HepG2 (cell line): ENCODE data around the gene APBB1. TPM values are rescaled to one million over a fixed set of nuclear protein-coding genes. Genes with fewer than 3 reads are reported as not detected.

Source experiments
- CEBPG ChIP-seq: IDR thresholded peaks from 2 replicates; pipeline ENCODE4 v1.6.1; 2016
- CTCF ChIP-seq: sonication (generic); formaldehyde crosslinking; IDR thresholded peaks from 2 replicates; pipeline ENCODE4 v1.5.0; 2020; ENCODE audit warnings: mild to moderate bottlenecking, missing genetic modification reagents, moderate library complexity
- FOXA3 ChIP-seq: IDR thresholded peaks from 2 replicates; pipeline ENCODE4 v1.6.1; 2016; ENCODE audit warnings: missing genetic modification reagents, missing compliant biosample characterization
- HDAC2 ChIP-seq: sonication (generic); formaldehyde crosslinking; IDR thresholded peaks from 2 replicates; pipeline ENCODE4 v1.4.0; 2020; ENCODE audit warnings: missing genetic modification reagents
- HMG20A ChIP-seq: IDR thresholded peaks from 2 replicates; pipeline ENCODE4 v1.6.1; 2016; ENCODE audit warnings: borderline replicate concordance
- HMG20B ChIP-seq: conservative IDR thresholded peaks from 2 replicates; pipeline ENCODE4 v1.6.1; 2016; ENCODE audit warnings: missing genetic modification reagents, missing compliant biosample characterization
- HOXA3 ChIP-seq: sonication (generic); formaldehyde crosslinking; IDR thresholded peaks from 2 replicates; pipeline ENCODE4 v1.5.0; 2020; ENCODE audit warnings: missing genetic modification reagents
- HOXA5 ChIP-seq: sonication (generic); formaldehyde crosslinking; IDR thresholded peaks from 2 replicates; pipeline ENCODE4 v1.4.0; 2020; ENCODE audit warnings: missing genetic modification reagents
- IRF2 ChIP-seq: IDR thresholded peaks from 2 replicates; pipeline ENCODE4 v1.6.1; 2018; ENCODE audit warnings: missing genetic modification reagents, missing compliant biosample characterization
- KAT8 ChIP-seq: IDR thresholded peaks from 2 replicates; pipeline ENCODE4 v1.6.1; 2016; ENCODE audit warnings: missing genetic modification reagents, missing compliant biosample characterization
- KDM2A ChIP-seq: sonication (generic); formaldehyde crosslinking; IDR thresholded peaks from 2 replicates; pipeline ENCODE4 v1.4.0; 2020; ENCODE audit warnings: low read depth, missing genetic modification reagents, borderline replicate concordance
- NR1H2 ChIP-seq: sonication (generic); formaldehyde crosslinking; IDR thresholded peaks from 2 replicates; pipeline ENCODE4 v1.8.1; 2022; ENCODE audit warnings: low read depth, missing genetic modification reagents, borderline replicate concordance
- PHF20 ChIP-seq: sonication (generic); formaldehyde crosslinking; IDR thresholded peaks from 2 replicates; pipeline ENCODE4 v1.5.0; 2020; ENCODE audit warnings: mild to moderate bottlenecking, missing genetic modification reagents
- PHF21A ChIP-seq: sonication (generic); formaldehyde crosslinking; IDR thresholded peaks from 2 replicates; pipeline ENCODE4 v1.5.0; 2020; ENCODE audit warnings: mild to moderate bottlenecking, missing genetic modification reagents
- PHF8 ChIP-seq: sonication (generic); formaldehyde crosslinking; IDR thresholded peaks from 2 replicates; pipeline ENCODE4 v1.5.0; 2020; ENCODE audit warnings: missing genetic modification reagents
- POLR2A ChIP-seq, 2 experiments: IDR thresholded peaks; 2 replicates each; pipeline ENCODE4 v1.6.1; 2011; ENCODE audit warnings: low read depth in 2 of 2, low read length in 2 of 2, mild to moderate bottlenecking in 1 of 2, moderate library complexity in 1 of 2; ENCODE audit not compliant: insufficient read depth in 1 of 2
- PTBP1 ChIP-seq: fragments of 200-400 bp; formaldehyde crosslinking; IDR thresholded peaks from 2 replicates; pipeline ENCODE4 v1.6.1; 2018; ENCODE audit warnings: low read length, low read depth; ENCODE audit not compliant: poor library complexity, severe bottlenecking
- SATB2 ChIP-seq: sonication (generic); formaldehyde crosslinking; IDR thresholded peaks from 2 replicates; pipeline ENCODE4 v1.5.0; 2020; ENCODE audit warnings: missing genetic modification reagents
- SIX1 ChIP-seq: sonication (generic); formaldehyde crosslinking; IDR thresholded peaks from 2 replicates; pipeline ENCODE4 v1.4.0; 2020; ENCODE audit warnings: missing genetic modification reagents, borderline replicate concordance
- SIX4 ChIP-seq: sonication (generic); formaldehyde crosslinking; IDR thresholded peaks from 2 replicates; pipeline ENCODE4 v1.4.0; 2020; ENCODE audit warnings: missing genetic modification reagents
- SMAD3 ChIP-seq: sonication (generic); formaldehyde crosslinking; IDR thresholded peaks from 2 replicates; pipeline ENCODE4 v1.4.0; 2020; ENCODE audit warnings: missing genetic modification reagents
- SMARCE1 ChIP-seq: fragments of 450-650 bp; IDR thresholded peaks from 2 replicates; pipeline ENCODE4 v1.6.1; 2017; ENCODE audit warnings: borderline replicate concordance
- SOX6 ChIP-seq, 2 experiments: fragments of 450-650 bp in 1 of 2; sonication (generic) in 1 of 2; formaldehyde crosslinking in 1 of 2; IDR thresholded peaks; 2 replicates each; pipeline versions ENCODE4 v1.4.0 to v1.6.1; 2017 to 2020; ENCODE audit warnings: antibody characterized with exemption in 1 of 2, mild to moderate bottlenecking in 1 of 2, missing genetic modification reagents in 1 of 2
- TBL1XR1 ChIP-seq: fragments of 150-350 bp; IDR thresholded peaks from 2 replicates; pipeline ENCODE4 v1.6.1; 2014; ENCODE audit warnings: borderline replicate concordance, low read length; ENCODE audit not compliant: partially characterized antibody
- TEAD3 ChIP-seq: optimal IDR thresholded peaks from 2 replicates; pipeline ENCODE3; 2016; ENCODE audit warnings: borderline replicate concordance
- ZBTB7B ChIP-seq: sonication (generic); formaldehyde crosslinking; IDR thresholded peaks from 2 replicates; pipeline ENCODE4 v1.4.0; 2020; ENCODE audit warnings: missing genetic modification reagents
- ZKSCAN5 ChIP-seq: sonication (generic); formaldehyde crosslinking; IDR thresholded peaks from 2 replicates; pipeline ENCODE4 v1.5.1; 2020; ENCODE audit warnings: mild to moderate bottlenecking, missing genetic modification reagents
- ZNF264 ChIP-seq: sonication (generic); formaldehyde crosslinking; IDR thresholded peaks from 2 replicates; pipeline ENCODE4 v1.4.0; 2020; ENCODE audit warnings: missing genetic modification reagents
- ZNF296 ChIP-seq: sonication (generic); formaldehyde crosslinking; conservative IDR thresholded peaks from 2 replicates; pipeline ENCODE4 v1.5.0; 2020; ENCODE audit warnings: mild to moderate bottlenecking, missing genetic modification reagents
- ZNF446 ChIP-seq: sonication (generic); formaldehyde crosslinking; IDR thresholded peaks from 2 replicates; pipeline ENCODE4 v1.5.0; 2020; ENCODE audit warnings: mild to moderate bottlenecking, missing genetic modification reagents
- ZNF629 ChIP-seq: sonication (generic); formaldehyde crosslinking; conservative IDR thresholded peaks from 2 replicates; pipeline ENCODE4 v1.5.0; 2020; ENCODE audit warnings: missing genetic modification reagents
- ZNF772 ChIP-seq: sonication (generic); formaldehyde crosslinking; IDR thresholded peaks from 2 replicates; pipeline ENCODE4 v1.5.0; 2020; ENCODE audit warnings: mild to moderate bottlenecking, missing genetic modification reagents
- ZNF792 ChIP-seq: IDR thresholded peaks from 2 replicates; pipeline ENCODE4 v1.6.1; 2016
- polyA plus RNA-seq, 8 experiments: library from polyadenylated mRNA; depleted of rRNA in 3 of 8; stranded (reverse) in 7 of 8; unstranded in 1 of 8; fragments of >200 nt; fragmentation: Illumina TruSeq in 4 of 8; extraction: Trizol in 4 of 8; gene quantifications; 2 replicates each; pipeline versions ENCODE4 v1.2.1 to v1.2.3, GENCODE V29; 2011 to 2016; ENCODE audit warnings: low read depth in 4 of 8, missing spikeins in 1 of 8, mixed read lengths in 1 of 8; ENCODE audit not compliant: insufficient read depth in 1 of 8
- total RNA-seq, 5 experiments: library from RNA; depleted of rRNA; stranded (reverse); fragments of >200 nt; fragmentation: Illumina TruSeq; extraction: Trizol; gene quantifications; 2 replicates each; pipeline ENCODE4 v1.2.3, GENCODE V29; 2016; ENCODE audit warnings: low read depth in 1 of 5
- TF ChIP-seq, protein P1 (sequence below): sonication (generic); formaldehyde crosslinking; IDR thresholded peaks from 2 replicates; pipeline ENCODE4 v1.4.0; 2020; ENCODE audit warnings: missing genetic modification reagents

APBB1 gene
- total and polyA plus RNA-seq, 2 of the 13 experiments (the other 11 are each of a cell fraction or from before 2014, with no cell fraction given) = 1.7 to 3.5 TPM

- TF ChIP-seq SATB2 (CRISPR knock-in tag) (no peak), PHF21A (CRISPR knock-in tag) (peak; percentile 74), HDAC2 (peak; percentile 74), ZBTB7B (peak; percentile 71), ZNF792 (CRISPR knock-in tag) (peak; percentile 40; the same call in 1 of the 2 replicates), ZNF629 (CRISPR knock-in tag) (peak; percentile 83), PHF20 (CRISPR knock-in tag) (no peak), KAT8 (peak; percentile 42; the same call in 1 of the 2 replicates), PTBP1 (no peak), NR1H2 (no peak; the same call in 1 of the 2 replicates), FOXA3 (CRISPR knock-in tag) (peak; percentile 87), POLR2A (IDR thresholded peaks at IDR 0.05; ENCODE audit: insufficient read depth in 1 of 2, low read depth in 2 of 2, low read length in 2 of 2) (peak in 1 of 2 experiments; percentile 57; a peak in 1 of 4 replicates), HMG20A (0 out of 2 replicates have a peak, but pooled peaks have one; percentile 40), CTCF (CRISPR knock-in tag) (peak; percentile 1; the same call in 1 of the 2 replicates), TEAD3 (peak; percentile 69), SIX1 (CRISPR knock-in tag) (peak; percentile 73), KDM2A (CRISPR knock-in tag) (no peak), ZKSCAN5 (CRISPR knock-in tag) (peak; percentile 82), ZNF264 (CRISPR knock-in tag) (no peak), HMG20B (CRISPR knock-in tag) (peak; percentile 91), CEBPG (CRISPR knock-in tag) (peak; percentile 74), ZNF296 (no peak), IRF2 (CRISPR knock-in tag) (0 out of 2 replicates have a peak, but pooled peaks have one; percentile 33), SIX4 (CRISPR knock-in tag) (peak; percentile 95), HOXA5 (CRISPR knock-in tag) (peak; percentile 50; the same call in 1 of the 2 replicates), SMAD3 (CRISPR knock-in tag) (0 out of 2 replicates have a peak, but pooled peaks have one; percentile 25), ZNF446 (no peak), SOX6 (IDR thresholded peaks at IDR 0.05) (no peak), SOX6 (CRISPR knock-in tag; IDR thresholded peaks at IDR 0.05) (peak; percentile 74), HOXA3 (0 out of 2 replicates have a peak, but pooled peaks have one; percentile 32), PHF8 (no peak), ZNF772 (CRISPR knock-in tag) (peak; percentile 69), SMARCE1 (no peak), TBL1XR1 (peak; percentile 45)
- TF ChIP-seq, protein P1, sequence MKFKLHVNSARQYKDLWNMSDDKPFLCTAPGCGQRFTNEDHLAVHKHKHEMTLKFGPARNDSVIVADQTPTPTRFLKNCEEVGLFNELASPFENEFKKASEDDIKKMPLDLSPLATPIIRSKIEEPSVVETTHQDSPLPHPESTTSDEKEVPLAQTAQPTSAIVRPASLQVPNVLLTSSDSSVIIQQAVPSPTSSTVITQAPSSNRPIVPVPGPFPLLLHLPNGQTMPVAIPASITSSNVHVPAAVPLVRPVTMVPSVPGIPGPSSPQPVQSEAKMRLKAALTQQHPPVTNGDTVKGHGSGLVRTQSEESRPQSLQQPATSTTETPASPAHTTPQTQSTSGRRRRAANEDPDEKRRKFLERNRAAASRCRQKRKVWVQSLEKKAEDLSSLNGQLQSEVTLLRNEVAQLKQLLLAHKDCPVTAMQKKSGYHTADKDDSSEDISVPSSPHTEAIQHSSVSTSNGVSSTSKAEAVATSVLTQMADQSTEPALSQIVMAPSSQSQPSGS (CRISPR knock-in tag) = peak; percentile 81; the same call in 1 of the 2 replicates
Measured at GRCh38 chr11:6440906-6441358, 22.0 kb upstream of the APBB1 start, which contains the start of gene HPX (continued).
